Astrocyte of the cerebellum (primary cell): Measurements from ENCODE around the gene ITGB6.

Source experiments
- DNase-seq: peaks from one replicate; pipeline ENCODE4 v3.0.0-alpha.2; 2011; ENCODE audit warnings: low read depth
- H3K4me3 ChIP-seq: 2 replicates; pipeline ENCODE4 v1.5.1; 2011; ENCODE audit warnings: mild to moderate bottlenecking, low read depth, low read length, moderate library complexity
- CTCF ChIP-seq: IDR thresholded peaks from 2 replicates; pipeline ENCODE4 v1.5.1; 2012; ENCODE audit warnings: low read length, low read depth, moderate library complexity, mild to moderate bottlenecking; ENCODE audit errors: missing control alignments
- in situ Hi-C: cut with HindIII; loops from 2 replicates; pipeline ENCODE4 v1.10.0; 2017; ENCODE audit warnings: low sequenced_read_pairs

ITGB6 gene

GRCh38 chr2:160199683-160200389 lies at the start of gene ITGB6:
ITGB6 (minus strand) TSS chr2:160200272; CDS start chr2:160200063, 209 bp downstream.
- TF ChIP-seq CTCF = no peak
- H3K4me3 ChIP-seq = no peak within 1 kb of the TSS
- no peak for DNase-seq
- in situ Hi-C loops = no loop called here

- no peak for DNase-seq
- TF ChIP-seq CTCF = no peak
- H3K4me3 ChIP-seq = no peak overlapping the region
- in situ Hi-C loops = no loop called here
Measured at GRCh38 chr2:160247296-160248035, 47.4 kb upstream of the ITGB6 start.

- in situ Hi-C loops = no loop called here
Measured at GRCh38 chr2:160246356-160246755, 46.3 kb upstream of the ITGB6 start.

GRCh38 chr2:160245614-160246155 lies 45.6 kb upstream of the ITGB6 start:
- no peak for DNase-seq
- in situ Hi-C loops = no loop called here
- TF ChIP-seq CTCF = no peak
- H3K4me3 ChIP-seq = no peak overlapping the region

More at GRCh38 chr2:160246356-160246755, 46.3 kb upstream of the ITGB6 start:
- no peak overlapping the region for H3K4me3 ChIP-seq
- no peak for DNase-seq
- TF ChIP-seq CTCF = no peak

- in situ Hi-C loops = no loop called here
- TF ChIP-seq CTCF = no peak
- H3K4me3 ChIP-seq = no peak overlapping the region
- DNase-seq = no peak
Measured at GRCh38 chr2:160242893-160243564, 43.0 kb upstream of the ITGB6 start.
